GM12875 (cell line): Measurements from ENCODE around the gene FAM117A.

Experiments used
- H3K4me3 ChIP-seq: one replicate; pipeline ENCODE4 v1.5.1; 2011; ENCODE audit warnings: low read depth, low read length, control low read depth
- TF ChIP-seq, protein P1 (sequence below): IDR thresholded peaks from 2 replicates; pipeline ENCODE4 v1.5.1; 2011; ENCODE audit warnings: low read depth, mild to moderate bottlenecking, control low read depth, inconsistent platforms, low read length, moderate library complexity, borderline replicate concordance; ENCODE audit not compliant: insufficient read depth

The FAM117A gene

DNA sequence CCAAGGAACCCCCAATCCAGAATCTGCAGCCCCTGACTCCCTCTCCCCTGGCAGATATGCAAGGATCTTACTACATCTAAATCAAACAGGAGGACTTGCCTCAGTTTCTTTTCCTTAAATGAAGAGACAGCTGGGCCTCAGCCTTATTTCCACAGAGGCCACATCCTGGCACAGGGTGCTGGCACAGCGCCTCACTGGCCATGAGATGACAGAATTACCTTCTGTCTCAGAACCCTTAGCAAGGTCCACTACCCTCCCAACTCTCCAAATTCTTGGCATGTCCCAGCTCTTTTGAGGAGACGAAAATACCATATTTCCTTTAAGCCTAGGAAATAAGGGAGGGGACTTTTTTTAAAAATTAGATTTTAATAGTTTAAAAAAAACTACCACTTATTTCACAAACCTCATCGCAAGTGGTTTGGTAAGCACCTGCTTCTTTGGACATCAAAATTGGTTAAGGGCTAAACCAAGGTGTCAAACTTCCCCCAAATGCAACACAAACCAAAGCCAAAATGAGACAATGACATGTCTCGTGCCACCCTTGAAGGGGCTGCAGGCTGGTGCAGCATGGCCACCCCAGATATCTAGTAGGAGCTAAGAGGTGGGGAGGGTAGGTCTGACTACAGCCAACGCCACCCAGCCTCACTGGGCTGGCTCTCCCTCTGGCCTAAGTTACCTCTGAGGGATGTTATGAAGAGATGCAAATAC lies 25.3 kb downstream of the FAM117A start:
- no peak overlapping the region for H3K4me3 ChIP-seq

DNA sequence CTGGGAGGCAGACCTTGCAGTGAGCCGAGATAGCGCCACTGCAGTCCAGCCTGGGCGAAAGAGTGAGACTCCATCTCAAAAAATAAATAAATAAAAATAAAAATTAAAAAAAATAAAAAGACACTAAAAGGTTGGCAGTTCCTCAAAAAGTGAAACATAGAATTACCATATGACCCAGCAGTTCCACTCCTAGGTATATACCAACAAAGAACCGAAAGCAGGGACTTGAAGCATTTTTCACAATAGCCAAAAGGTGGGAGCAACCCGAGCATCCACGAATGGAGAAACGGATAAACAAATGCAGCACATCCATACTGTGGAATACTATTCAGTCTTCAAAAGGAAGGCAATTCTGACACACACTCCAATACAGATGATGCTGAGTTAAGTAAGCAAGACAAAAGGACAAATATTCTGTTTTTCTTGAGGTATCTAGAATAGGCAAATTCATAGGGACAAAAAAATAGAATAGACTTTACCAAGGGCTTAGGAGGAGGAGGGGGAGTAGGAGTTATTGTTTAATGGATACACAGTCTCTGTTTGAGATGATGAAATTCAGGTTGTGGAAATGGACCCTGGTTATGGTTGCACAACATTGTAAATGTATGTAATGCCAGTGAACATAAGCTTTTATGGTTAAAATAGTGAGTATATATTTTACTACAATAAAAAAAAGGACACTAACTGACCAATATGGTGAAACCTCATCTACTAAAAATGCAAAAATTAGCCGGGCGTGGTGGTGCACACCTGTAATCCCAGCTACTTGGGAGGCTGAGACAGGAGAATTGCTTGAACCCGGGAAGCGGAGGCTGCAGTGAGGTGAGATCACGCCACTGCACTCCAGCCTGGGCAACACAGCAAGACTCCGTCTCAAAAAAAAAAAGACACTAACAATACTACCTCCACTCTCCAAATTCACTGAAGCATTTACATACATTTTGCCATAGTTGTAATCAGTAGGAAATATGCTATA lies 29.1 kb downstream of the FAM117A start:
- H3K4me3 ChIP-seq = no peak overlapping the region
- TF ChIP-seq, protein P1, sequence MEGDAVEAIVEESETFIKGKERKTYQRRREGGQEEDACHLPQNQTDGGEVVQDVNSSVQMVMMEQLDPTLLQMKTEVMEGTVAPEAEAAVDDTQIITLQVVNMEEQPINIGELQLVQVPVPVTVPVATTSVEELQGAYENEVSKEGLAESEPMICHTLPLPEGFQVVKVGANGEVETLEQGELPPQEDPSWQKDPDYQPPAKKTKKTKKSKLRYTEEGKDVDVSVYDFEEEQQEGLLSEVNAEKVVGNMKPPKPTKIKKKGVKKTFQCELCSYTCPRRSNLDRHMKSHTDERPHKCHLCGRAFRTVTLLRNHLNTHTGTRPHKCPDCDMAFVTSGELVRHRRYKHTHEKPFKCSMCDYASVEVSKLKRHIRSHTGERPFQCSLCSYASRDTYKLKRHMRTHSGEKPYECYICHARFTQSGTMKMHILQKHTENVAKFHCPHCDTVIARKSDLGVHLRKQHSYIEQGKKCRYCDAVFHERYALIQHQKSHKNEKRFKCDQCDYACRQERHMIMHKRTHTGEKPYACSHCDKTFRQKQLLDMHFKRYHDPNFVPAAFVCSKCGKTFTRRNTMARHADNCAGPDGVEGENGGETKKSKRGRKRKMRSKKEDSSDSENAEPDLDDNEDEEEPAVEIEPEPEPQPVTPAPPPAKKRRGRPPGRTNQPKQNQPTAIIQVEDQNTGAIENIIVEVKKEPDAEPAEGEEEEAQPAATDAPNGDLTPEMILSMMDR = no peak

More for the DNA sequence above, 25.3 kb downstream of the FAM117A start:
- TF ChIP-seq, protein P1 = no peak

DNA sequence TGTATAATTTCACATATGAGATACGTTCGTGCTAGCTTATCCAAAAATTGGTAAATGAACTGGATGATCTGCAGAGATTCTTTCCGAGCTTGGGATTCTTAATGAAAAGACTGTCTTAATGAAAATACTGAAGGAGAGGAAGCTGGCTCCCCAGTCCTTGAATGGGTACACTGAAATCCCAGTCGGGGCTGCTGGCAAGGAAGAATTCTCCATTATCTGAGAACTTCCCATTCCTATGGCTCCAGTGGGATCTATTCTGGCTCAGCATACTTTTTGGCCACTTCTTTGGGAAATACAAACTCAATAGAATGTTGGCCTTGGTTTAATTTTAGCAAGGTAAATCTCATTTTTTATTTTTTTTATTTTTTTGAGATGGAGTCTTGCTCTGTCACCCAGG lies 32.5 kb downstream of the FAM117A start:
- H3K4me3 ChIP-seq = no peak overlapping the region
- TF ChIP-seq, protein P1 = no peak

DNA sequence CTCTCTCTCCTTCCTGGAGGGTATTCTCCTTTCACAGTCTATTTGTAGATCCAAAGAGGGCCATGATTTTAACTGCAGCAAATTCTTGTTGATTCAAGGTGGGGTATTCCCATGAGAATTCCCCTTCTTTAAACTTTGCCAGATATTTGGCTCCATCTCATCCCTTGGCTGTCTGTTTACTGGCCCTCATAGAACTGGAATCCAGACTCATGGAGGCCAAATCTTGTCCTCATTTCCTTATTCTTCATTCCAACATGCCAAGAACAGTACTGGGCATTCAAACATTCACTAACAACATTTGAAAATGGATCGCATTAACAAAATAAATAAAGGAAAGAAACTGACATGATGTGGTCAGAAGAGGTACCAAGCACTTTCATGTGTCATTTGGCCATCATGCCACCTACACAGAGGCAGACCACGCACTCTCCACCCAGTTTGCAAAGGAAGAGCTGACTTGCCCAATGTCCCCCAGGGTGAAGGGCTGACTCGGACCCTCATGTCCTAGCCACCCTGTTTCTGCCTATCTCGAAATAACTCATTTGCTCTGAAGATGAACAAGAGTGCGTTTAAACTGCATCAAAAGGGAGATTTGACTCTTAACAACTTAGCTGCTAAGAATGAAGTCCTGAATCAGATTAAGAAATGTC lies 33.0 kb downstream of the FAM117A start:
- no peak overlapping the region for H3K4me3 ChIP-seq
- TF ChIP-seq, protein P1 = no peak

DNA sequence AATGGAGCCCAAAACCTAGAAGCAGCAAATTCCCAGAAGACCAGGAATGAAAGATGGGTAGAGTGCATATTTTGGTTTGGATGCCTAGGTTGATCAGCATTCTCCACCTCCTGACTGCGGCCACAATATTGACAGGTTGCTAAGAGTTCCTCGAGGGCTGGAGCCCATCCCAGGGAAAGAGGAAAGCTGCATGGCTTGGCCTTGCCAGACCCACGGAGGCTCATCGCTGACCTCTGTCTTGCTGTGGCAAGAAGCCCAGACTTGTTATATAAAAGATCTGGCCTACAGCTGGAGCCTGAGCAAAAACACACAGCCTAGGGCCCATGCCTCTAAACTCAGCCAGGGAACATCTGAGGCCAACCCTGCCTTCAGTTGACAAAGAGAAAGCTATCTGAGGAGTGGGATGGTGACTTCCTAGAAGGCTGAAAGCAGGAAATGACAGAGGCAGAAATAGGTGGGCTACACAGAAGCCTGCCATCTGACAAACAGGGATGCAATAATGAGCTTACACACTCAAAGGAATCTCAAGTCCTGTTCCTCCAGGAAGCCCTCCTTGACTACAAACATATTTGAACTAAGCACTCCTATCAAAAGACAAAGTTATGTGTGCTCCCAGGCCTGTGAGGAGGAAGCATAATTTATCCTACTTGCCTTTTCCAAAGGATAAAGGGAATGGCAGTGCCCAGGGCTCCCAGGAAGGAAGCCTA lies 33.7 kb downstream of the FAM117A start:
- TF ChIP-seq, protein P1 = no peak
- no peak overlapping the region for H3K4me3 ChIP-seq

DNA sequence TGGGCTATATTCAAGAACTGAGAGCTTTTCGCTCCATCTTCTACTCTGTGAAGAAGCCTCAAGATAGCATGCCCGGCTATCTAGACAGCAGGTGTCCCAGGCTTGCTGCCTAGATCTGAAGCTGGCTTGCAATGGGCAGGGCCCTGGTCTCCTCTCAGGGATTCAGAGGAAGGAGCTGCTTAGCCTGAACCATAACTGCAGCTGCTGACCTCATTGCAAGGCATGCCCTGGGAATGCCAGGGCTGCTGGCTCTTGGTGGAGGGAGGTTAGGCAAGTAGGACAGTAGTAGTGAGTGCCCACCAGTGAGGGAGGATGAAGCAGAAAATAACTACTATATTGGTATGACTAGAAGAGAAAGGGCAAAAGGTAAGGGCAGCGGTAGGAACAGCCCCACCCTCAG lies 34.9 kb downstream of the FAM117A start:
- TF ChIP-seq, protein P1 = no peak
- no peak overlapping the region for H3K4me3 ChIP-seq
